ENCODE measurements around the gene CCDC73.
"Not testable (repeated sequence)": the region's sequence is repeated elsewhere in the genome, so short reads cannot be mapped to it uniquely, and the experiment has no call there.

Gene CCDC73

DNA sequence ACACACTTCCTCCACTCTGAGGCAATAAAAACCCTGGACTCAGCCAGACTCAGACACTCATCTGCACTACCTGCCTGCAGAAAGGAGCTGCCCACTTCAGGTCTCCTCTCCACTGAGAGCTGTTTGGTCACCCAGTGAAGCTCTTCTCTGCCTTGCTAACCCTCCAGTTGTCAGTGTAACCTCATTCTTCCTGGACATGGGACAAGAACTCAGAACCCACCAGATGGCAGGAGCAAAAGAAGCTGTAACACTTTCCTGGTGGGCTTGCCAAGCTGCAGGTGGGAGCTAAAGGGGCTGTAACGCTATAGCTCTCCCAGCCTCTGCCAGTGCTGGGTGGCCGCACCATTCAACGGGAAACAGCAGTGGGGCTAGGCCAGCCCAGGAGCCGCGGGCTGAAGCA lies 89.7 kb downstream of the CCDC73 start:
- DNase-seq = no peak

DNA sequence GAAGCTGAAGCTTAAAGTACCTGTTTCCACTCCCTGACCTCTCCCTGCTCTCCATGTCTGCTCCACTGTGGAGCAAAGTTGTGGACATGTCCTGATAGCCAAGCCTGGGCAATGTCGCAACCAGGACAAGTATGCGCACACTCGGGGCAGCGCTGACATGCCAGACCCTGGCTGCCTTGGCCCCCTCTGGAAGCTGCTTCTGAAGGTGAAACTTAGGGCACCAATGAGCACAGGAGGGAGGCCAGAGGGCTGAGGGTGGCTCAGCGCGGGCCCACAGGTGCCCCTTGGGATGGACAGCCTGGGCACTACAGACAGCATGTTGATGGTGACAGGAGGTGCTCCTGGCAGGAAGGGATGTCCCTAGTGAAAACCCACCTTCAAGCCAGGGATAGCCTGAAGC lies 90.2 kb downstream of the CCDC73 start:
- no peak for DNase-seq

GRCh38 chr11:32701616-32702015 lies 92.8 kb downstream of the CCDC73 start:
- DNase-seq = no peak

DNA sequence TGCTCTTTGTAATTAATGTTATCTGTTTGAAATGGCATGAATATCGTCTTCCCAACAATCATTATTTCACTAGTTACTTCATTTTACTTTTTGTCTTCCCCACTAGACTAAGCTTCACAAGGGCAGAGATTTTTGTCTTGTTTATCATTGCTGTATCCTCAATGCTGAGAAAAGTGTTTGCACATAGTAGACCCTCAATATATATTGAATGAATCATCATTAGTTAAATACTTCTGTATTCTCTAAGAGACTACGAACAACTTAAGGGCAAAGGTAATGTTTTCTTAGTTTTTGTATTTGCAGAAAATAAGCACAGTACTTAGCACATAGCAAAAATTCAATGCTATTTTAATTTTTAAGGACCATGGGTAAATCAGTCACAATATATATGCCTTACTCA lies 95.9 kb downstream of the CCDC73 start:
- DNase-seq = no peak

GRCh38 chr11:32671051-32671450 lies 123.4 kb downstream of the CCDC73 start:
- DNase-seq = no peak

GRCh38 chr11:32659672-32660071 lies 134.8 kb downstream of the CCDC73 start:
- no peak for DNase-seq

- no peak for DNase-seq
Observed at GRCh38 chr11:32658639-32659406, 135.6 kb downstream of the CCDC73 start.

DNA sequence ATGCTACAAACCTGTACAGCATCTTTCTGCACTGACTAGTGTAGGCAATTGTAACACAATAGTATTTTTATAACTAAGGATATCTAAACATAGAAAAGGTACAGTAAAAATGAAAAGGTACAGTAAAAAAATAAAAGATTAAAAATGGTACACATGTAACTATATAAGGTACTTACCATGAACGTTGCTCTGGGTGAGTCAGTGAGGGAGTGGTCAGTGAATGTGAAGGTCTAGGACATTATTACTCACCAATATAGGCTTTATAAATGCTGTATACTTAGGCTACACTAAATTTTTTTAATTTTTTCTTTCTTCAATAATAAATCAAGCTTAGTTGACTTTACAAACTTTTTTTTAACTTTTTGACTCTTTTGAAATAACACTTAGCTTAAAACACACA lies 150.9 kb downstream of the CCDC73 start:
- DNase-seq = no peak

DNA sequence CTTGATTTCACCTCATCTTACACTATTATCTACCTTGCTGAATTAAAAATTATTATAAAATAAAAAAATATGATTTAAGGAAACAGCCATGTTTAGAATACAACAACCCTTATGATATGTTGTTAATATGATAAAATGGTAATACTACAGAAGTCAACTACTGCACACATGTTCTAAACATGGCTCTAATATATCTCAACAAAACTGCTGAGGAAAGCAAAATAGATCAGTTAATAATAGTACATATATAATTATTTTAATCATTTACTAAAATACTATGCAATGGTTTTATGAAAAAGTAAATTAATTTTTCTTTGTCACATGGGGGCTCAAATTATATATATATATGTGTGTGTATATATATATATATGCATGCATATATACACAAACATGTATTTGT lies 153.1 kb downstream of the CCDC73 start:
- DNase-seq = no peak

- no peak for DNase-seq
Observed at GRCh38 chr11:32635819-32636218, 158.6 kb downstream of the CCDC73 start.

GRCh38 chr11:32630844-32631243 lies 163.6 kb downstream of the CCDC73 start:
- DNase-seq = no peak

DNA sequence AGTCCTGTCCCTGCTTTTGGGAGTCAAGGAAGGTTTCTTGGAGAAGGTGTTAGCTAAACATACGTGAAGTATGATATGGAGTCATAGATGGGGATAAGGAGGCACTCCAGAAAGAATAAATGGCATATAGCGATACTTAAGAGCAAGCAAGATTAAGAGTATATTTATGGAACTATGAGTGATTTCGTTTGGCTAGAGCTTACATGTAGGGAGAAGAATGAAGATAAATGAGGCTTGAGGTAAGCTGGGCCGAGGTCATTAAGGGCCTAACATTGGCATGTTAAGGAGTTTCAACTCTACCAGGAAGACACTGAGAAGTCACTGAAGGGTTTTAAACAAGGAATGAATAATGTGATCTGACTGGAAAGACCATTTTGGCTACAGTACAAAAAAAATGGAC lies 177.6 kb downstream of the CCDC73 start:
- no peak for DNase-seq

DNA sequence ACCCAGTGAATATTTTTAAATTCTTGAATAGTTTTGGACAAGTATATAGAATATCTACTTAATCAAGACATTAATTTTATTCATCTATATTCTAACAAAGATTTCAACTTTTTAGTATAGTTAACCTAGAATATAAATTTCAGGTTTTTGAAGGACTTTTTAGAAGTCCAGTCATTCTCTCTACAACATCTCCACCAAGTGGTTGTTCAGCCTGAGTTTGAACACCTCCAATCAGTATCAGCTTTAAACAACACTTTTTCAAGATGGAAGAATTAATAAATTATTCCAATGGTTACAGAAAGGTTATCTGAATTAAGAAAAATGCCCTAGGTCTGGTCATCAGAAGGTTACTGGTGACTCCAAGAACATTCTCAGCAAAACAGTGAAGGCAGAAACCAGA lies 179.0 kb downstream of the CCDC73 start:
- DNase-seq = peak; percentile 4

- no peak for DNase-seq
Observed at GRCh38 chr11:32613500-32614151, 180.8 kb downstream of the CCDC73 start.

- DNase-seq = no peak
Observed at GRCh38 chr11:32610797-32611352, 183.6 kb downstream of the CCDC73 start.

DNA sequence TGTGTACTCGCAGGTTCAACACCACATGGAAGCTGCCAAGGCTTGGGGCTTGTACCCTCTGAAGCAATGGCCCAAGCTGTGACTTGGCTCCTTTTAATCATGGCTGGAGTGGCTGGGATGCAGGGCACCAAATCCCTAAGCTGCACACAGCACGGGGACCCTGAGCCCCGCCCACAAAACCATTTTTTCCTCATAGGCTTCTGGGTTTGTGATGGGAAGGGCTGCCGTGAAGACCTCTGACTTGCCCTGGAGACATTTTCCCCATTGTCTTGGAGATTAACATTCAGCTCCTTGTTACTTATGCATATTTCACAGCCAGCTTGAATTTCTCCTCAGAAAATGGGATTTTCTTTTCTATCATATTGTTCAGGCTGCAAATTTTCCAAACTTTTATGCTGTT lies 185.6 kb downstream of the CCDC73 start:
- not testable (repeated sequence) for DNase-seq

GRCh38 chr11:32606220-32606619 lies 188.2 kb downstream of the CCDC73 start:
- no peak for DNase-seq

- DNase-seq = no peak
Observed at GRCh38 chr11:32602657-32603415, 191.6 kb downstream of the CCDC73 start.

DNA sequence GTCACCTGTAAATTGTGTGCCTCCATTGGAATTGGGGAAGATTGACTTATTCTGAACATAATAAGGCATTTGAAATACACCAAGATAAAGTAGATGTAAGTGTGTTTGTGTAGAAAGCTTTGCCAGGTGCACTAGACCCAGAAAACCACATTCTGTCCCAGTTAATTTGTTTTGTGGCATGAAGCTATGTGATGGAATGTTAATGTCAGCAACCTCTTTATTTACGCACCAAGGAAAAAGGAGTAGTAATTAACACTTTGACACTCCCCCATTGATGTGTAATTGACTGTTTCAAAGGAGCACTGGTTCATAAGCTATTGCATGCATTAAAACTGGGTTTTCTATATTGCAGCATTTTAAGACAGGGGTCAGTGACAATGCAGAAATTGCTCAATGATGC lies 196.5 kb downstream of the CCDC73 start:
- DNase-seq = no peak

GRCh38 chr11:32596114-32596513 lies 198.3 kb downstream of the CCDC73 start:
- DNase-seq = not testable (repeated sequence)

DNA sequence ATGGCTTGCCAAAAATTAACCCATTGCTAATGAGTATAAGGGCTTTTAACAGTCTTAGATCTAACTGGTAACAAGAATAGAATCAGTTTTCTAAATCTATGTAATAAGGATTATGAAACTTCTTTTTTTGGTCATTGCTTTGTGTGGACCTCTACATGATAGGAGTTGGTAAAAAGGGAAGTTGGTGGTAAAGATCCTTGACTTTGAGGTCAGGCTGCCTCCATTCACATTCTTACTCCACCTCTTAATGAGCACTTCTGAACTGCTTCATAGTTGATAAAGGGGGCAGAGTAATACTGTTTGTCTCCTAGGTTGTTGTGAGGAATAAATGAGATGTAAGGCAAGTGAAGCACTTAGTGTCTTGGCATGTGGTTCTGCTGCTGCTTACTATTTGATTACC lies 200.2 kb downstream of the CCDC73 start:
- no peak for DNase-seq

- peak; percentile 16 for DNase-seq
Observed at GRCh38 chr11:32586576-32587190, 207.8 kb downstream of the CCDC73 start.

- DNase-seq = no peak
Observed at GRCh38 chr11:32584921-32585320, 209.5 kb downstream of the CCDC73 start.
